Measurements from ENCODE around the gene METAP1. TPM values are rescaled to one million over a fixed set of nuclear protein-coding genes. Genes with fewer than 3 reads are reported as not detected.
"Not testable (repeated sequence)": the region's sequence is repeated elsewhere in the genome, so short reads cannot be mapped to it uniquely, and the experiment has no call there.

Gene METAP1
- total RNA-seq, 2 donors from 2014 or later, result 66.2 to 69.3 TPM

DNA sequence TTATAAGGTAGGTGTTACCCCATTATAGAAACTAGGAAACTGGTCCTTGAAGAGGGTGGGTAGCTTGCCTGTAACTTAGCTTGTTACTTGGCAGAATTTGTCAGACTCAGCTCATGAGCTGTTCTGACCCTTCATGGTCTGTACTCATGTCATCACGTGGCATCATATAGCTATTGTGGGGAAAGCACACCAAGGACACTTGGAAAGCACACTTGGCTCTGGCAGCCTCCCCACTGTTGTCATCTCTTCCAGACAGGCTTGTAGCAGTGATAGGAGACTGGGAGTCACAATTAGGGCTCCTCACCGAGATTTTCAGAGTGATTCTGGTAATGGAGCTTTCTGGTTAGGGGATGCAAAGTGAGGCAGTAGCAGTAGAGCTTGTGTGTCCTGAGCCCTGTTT is 62.7 kb downstream of the METAP1 start:
- Histone ChIP-seq H3K4me3 (no peak overlapping the region), H3K4me1 (no peaks in the 10 kb centered on the region), H3K9ac (ENCODE audit: low read depth in 2 of 2, low read length in 2 of 2) (no peak overlapping the region), H3K27me3 (no peaks in the 10 kb centered on the region), H3K9me3 (no peaks in the 10 kb centered on the region), H3K36me3 (no peaks in the 10 kb centered on the region), H3K27ac (no peak overlapping the region)
- intact Hi-C loops (cut with DNase I), result loop anchor here (5.0 to 10.0 kb wide), 2 partner anchors 61 to 593 kb away; partner anchors contain the start of gene METAP1
- no peak for DNase-seq
- TF ChIP-seq, protein P1, sequence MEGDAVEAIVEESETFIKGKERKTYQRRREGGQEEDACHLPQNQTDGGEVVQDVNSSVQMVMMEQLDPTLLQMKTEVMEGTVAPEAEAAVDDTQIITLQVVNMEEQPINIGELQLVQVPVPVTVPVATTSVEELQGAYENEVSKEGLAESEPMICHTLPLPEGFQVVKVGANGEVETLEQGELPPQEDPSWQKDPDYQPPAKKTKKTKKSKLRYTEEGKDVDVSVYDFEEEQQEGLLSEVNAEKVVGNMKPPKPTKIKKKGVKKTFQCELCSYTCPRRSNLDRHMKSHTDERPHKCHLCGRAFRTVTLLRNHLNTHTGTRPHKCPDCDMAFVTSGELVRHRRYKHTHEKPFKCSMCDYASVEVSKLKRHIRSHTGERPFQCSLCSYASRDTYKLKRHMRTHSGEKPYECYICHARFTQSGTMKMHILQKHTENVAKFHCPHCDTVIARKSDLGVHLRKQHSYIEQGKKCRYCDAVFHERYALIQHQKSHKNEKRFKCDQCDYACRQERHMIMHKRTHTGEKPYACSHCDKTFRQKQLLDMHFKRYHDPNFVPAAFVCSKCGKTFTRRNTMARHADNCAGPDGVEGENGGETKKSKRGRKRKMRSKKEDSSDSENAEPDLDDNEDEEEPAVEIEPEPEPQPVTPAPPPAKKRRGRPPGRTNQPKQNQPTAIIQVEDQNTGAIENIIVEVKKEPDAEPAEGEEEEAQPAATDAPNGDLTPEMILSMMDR (IDR thresholded peaks at IDR 0.05), result no peak

DNA sequence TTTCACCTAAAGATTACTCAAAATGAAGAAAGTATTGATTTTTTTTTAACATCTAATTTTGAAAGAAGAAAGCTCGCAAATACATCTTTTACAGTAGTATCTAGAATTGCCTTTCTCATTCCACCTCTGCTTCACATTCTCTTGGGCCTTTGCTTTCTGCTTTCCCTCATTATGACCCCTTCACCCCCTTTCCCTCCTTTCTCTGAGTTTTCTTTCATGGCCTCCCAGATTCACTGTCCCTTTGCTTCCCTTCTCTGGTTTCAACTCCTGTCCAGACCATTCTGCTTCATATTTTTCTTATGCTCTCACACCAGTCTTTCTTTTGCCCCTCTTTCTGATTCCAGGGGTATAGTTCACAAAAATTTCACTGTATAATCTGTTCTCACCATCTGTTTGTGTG is 64.0 kb downstream of the METAP1 start:
- no peaks in the 10 kb centered on the region for H3K36me3 ChIP-seq
- no peak for DNase-seq
- H3K27me3 ChIP-seq, result no peaks in the 10 kb centered on the region
- no peak overlapping the region for H3K4me3 ChIP-seq
- TF ChIP-seq, protein P1 (IDR thresholded peaks at IDR 0.05), result no peak
- no peaks in the 10 kb centered on the region for H3K4me1 ChIP-seq
- no peak overlapping the region for H3K27ac ChIP-seq
- intact Hi-C loops (cut with DNase I), result loop anchor here (5.0 to 10.0 kb wide), 2 partner anchors 62 to 595 kb away; partner anchors contain the start of gene METAP1
- H3K9ac ChIP-seq (ENCODE audit: low read depth in 2 of 2, low read length in 2 of 2), result no peak overlapping the region
- no peaks in the 10 kb centered on the region for H3K9me3 ChIP-seq

DNA sequence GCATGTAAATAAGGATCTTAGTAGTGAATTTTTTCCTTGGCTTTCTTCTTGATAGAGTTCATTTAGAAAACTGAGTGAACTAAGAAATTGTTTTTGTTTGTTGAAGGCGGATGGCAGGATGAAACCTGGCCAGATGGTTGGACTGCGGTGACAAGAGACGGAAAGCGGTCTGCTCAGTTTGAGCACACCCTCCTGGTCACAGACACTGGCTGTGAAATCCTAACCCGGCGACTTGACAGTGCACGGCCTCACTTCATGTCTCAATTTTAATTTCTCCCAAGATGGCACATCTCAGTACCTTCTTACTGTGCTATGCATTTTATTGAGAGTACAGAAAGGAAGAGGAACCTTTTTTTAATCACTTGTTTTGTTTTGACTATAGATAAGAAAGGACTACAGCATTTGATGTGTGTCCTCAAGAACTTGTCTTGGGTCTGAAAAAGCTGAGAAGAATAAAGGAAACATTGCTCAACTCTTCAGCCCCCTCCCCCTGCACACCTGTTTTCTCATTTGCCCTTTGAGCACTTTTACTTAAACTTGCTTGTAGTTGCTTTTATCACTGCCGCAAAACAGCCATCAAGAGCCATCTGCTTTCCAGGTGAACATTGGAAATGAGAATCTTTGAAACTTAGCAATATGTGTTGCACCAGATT is 65.7 kb downstream of the METAP1 start:
- Histone ChIP-seq H3K4me1 (no peaks in the 10 kb centered on the region), H3K27ac (no peak overlapping the region), H3K27me3 (no peaks in the 10 kb centered on the region), H3K4me3 (no peak overlapping the region), H3K9ac (ENCODE audit: low read depth in 2 of 2, low read length in 2 of 2) (no peak overlapping the region), H3K9me3 (no peaks in the 10 kb centered on the region), H3K36me3 (no peaks in the 10 kb centered on the region)
- TF ChIP-seq, protein P1 (IDR thresholded peaks at IDR 0.05), result no peak
- DNase-seq, result no peak
- intact Hi-C loops (cut with DNase I), result no loop called here

DNA sequence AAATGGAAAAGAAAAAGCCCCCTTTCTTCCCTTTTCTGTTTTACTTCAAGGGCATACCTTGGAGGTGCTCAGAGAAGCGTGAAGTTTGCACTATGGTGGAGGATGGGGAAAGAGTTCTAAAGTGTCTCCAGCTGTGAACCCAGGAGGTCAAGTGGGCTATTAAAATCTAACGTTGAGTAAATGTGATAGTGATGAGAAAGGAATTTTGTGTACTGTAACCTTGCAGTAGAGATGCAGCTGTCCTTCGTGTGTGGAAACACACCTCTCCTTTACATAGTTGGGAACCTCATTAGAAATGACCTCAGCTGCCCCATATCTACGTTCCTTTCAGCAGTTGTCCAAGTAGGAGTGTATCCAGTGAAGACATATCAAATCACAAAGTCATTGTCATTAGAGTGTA is 66.6 kb downstream of the METAP1 start:
- intact Hi-C loops (cut with DNase I), result no loop called here
- H3K4me1 ChIP-seq, result no peaks in the 10 kb centered on the region
- H3K4me3 ChIP-seq, result no peak overlapping the region
- no peaks in the 10 kb centered on the region for H3K36me3 ChIP-seq
- no peaks in the 10 kb centered on the region for H3K9me3 ChIP-seq
- DNase-seq, result no peak
- TF ChIP-seq, protein P1 (IDR thresholded peaks at IDR 0.05), result no peak
- no peaks in the 10 kb centered on the region for H3K27me3 ChIP-seq
- no peak overlapping the region for H3K9ac ChIP-seq (ENCODE audit: low read depth in 2 of 2, low read length in 2 of 2)
- no peak overlapping the region for H3K27ac ChIP-seq

DNA sequence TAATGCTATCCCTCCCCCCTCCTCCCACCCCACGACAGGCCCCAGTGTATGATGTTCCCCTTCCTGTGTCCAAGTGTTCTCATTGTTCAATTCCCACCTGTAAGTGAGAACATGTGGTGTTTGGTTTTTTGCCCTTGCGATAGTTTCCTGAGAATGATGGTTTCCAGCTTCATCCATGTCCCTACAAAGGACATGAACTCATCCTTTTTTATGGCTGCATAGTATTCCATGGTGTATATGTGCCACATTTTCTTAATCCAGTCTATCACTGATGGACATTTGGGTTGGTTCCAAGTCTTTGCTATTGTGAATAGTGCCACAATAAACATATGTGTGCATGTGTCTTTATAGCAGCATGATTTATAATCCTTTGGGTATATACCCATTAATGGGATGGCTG is 70.0 kb downstream of the METAP1 start:
- H3K27ac ChIP-seq; intact Hi-C loops (cut with DNase I); H3K27me3 ChIP-seq; H3K9me3 ChIP-seq; H3K9ac ChIP-seq (ENCODE audit: low read depth in 2 of 2, low read length in 2 of 2); DNase-seq; H3K4me1 ChIP-seq; H3K36me3 ChIP-seq; H3K4me3 ChIP-seq: not testable (repeated sequence)

DNA sequence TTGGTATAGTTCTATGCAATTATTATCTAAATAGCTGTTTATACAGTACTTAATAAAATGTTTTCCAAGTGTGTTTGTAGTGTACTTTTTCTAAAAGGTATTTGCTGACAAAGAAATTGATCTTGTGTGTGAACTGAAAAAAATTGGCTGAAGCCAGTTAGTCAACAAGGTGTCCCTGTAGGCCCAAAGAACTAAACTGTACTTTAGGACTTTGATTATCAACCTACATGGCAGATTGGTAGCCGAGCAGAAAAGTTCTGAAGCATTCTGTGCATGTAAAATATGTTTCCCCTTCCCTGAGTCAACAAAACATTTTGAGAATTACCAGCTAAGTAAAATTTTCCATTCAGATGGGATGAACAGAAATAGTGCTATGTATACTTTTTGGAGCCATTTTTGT is 72.1 kb downstream of the METAP1 start:
- intact Hi-C loops (cut with DNase I), result no loop called here
- no peak overlapping the region for H3K4me3 ChIP-seq
- no peak overlapping the region for H3K27ac ChIP-seq
- TF ChIP-seq, protein P1 (IDR thresholded peaks at IDR 0.05), result no peak
- no peak for DNase-seq
- no peaks in the 10 kb centered on the region for H3K9me3 ChIP-seq
- H3K9ac ChIP-seq (ENCODE audit: low read depth in 2 of 2, low read length in 2 of 2), result no peak overlapping the region
- H3K4me1 ChIP-seq, result no peaks in the 10 kb centered on the region
- no peaks in the 10 kb centered on the region for H3K36me3 ChIP-seq
- H3K27me3 ChIP-seq, result no peaks in the 10 kb centered on the region

Data from colonic mucosa (tissue), 4 donors.